ENCODE results near the gene LAMA5. TPM values are rescaled to one million over a fixed set of nuclear protein-coding genes. Genes with fewer than 3 reads are reported as not detected.

The LAMA5 gene, protein sequence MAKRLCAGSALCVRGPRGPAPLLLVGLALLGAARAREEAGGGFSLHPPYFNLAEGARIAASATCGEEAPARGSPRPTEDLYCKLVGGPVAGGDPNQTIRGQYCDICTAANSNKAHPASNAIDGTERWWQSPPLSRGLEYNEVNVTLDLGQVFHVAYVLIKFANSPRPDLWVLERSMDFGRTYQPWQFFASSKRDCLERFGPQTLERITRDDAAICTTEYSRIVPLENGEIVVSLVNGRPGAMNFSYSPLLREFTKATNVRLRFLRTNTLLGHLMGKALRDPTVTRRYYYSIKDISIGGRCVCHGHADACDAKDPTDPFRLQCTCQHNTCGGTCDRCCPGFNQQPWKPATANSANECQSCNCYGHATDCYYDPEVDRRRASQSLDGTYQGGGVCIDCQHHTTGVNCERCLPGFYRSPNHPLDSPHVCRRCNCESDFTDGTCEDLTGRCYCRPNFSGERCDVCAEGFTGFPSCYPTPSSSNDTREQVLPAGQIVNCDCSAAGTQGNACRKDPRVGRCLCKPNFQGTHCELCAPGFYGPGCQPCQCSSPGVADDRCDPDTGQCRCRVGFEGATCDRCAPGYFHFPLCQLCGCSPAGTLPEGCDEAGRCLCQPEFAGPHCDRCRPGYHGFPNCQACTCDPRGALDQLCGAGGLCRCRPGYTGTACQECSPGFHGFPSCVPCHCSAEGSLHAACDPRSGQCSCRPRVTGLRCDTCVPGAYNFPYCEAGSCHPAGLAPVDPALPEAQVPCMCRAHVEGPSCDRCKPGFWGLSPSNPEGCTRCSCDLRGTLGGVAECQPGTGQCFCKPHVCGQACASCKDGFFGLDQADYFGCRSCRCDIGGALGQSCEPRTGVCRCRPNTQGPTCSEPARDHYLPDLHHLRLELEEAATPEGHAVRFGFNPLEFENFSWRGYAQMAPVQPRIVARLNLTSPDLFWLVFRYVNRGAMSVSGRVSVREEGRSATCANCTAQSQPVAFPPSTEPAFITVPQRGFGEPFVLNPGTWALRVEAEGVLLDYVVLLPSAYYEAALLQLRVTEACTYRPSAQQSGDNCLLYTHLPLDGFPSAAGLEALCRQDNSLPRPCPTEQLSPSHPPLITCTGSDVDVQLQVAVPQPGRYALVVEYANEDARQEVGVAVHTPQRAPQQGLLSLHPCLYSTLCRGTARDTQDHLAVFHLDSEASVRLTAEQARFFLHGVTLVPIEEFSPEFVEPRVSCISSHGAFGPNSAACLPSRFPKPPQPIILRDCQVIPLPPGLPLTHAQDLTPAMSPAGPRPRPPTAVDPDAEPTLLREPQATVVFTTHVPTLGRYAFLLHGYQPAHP (N-terminal part only)
- 30.9 TPM for total RNA-seq
- polyA plus RNA-seq (ENCODE audit: insufficient read depth in 1 of 8, insufficient read length in 8 of 8, low replicate concordance in 1 of 8): 100 to 1,000 TPM in 1 of 8 donors, 10 to 100 TPM in 7; 42.4 to 107 (median 78.8) TPM
- long read RNA-seq, donor 1, partial matches to known transcripts: 0 of 1 reads
- long read RNA-seq, donor 1, other reads (novel, unspliced or antisense): 0 of 1 reads
- long read RNA-seq, donor 2: 0 reads
- long read RNA-seq, donor 3: 0 reads
- long read RNA-seq, donor 4, partial matches to known transcripts: 0 of 2 reads
- long read RNA-seq, donor 4, other reads (novel, unspliced or antisense): 0 of 2 reads
- long read RNA-seq, donor 5, partial matches to known transcripts: 0 of 1 reads
- long read RNA-seq, donor 5, other reads (novel, unspliced or antisense): 0 of 1 reads
- long read RNA-seq, donor 6, partial matches to known transcripts: 3,064 of 7,083 reads
- long read RNA-seq, donor 6, other reads (novel, unspliced or antisense): 4,019 of 7,083 reads
- long read RNA-seq, donor 7, partial matches to known transcripts: 52 of 86 reads
- long read RNA-seq, donor 7, other reads (novel, unspliced or antisense): 33 of 86 reads
- long read RNA-seq, donor 8: 0 reads
- long read RNA-seq, donor 9, partial matches to known transcripts: 1,748 of 4,175 reads
- long read RNA-seq, donor 9, other reads (novel, unspliced or antisense): 2,424 of 4,175 reads
- long read RNA-seq, donor 10, partial matches to known transcripts: 100 of 116 reads
- long read RNA-seq, donor 10, other reads (novel, unspliced or antisense): 16 of 116 reads
- long read RNA-seq, donor 11: 0 reads

DNA sequence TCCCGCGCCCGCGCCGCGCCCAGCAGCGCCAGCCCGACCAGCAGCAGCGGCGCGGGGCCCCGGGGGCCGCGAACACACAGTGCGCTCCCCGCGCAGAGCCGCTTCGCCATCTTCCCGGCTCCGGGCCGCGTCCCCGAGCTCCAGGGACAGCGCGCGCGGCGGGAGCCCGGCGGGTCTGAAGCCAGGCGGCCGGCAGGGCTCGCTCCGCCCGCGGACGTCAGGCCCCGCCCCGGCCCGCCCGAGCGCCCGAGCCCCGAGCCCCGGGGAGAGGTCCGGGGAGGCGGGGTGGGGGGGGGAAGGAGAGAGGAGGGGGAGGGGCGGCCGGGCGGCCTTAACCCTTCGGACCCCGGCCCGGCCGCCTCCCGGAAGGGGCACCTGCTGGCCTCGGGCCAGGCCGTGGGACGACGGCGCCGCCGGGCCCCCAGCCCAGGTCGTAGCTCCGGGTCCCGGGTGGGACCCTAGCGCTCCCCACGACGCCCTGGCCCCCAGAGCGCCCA is at the start of gene LAMA5:
LAMA5 (minus strand) TSS at position 177 of the 497 bp plus-strand sequence; CDS start at position 110, 67 bp downstream.
- Histone ChIP-seq H3K27me3 (ENCODE audit: control insufficient read depth, insufficient read depth, low read length) (peaks cover 22% of the 10 kb centered on the region), H3K4me3 (ENCODE audit: low read length) (peak within 1 kb of the TSS; percentile 72), H3K36me3 (ENCODE audit: control insufficient read depth, insufficient read depth, low read length) (no peaks in the 10 kb centered on the region), H3K9me3 (replicated peaks; ENCODE audit: control insufficient read depth, low read depth, low read length) (no peaks in the 10 kb centered on the region), H3K27ac (ENCODE audit: low read length) (peak within 1 kb of the TSS; percentile 81), H3K4me1 (ENCODE audit: control insufficient read depth, insufficient read depth, low read length) (peaks cover 89% of the 10 kb centered on the region)
- under 1% methylated on average over 54 of the region's 70 CpGs for WGBS (ENCODE audit: insufficient coverage)
- DNase-seq: peak; percentile 59

DNA sequence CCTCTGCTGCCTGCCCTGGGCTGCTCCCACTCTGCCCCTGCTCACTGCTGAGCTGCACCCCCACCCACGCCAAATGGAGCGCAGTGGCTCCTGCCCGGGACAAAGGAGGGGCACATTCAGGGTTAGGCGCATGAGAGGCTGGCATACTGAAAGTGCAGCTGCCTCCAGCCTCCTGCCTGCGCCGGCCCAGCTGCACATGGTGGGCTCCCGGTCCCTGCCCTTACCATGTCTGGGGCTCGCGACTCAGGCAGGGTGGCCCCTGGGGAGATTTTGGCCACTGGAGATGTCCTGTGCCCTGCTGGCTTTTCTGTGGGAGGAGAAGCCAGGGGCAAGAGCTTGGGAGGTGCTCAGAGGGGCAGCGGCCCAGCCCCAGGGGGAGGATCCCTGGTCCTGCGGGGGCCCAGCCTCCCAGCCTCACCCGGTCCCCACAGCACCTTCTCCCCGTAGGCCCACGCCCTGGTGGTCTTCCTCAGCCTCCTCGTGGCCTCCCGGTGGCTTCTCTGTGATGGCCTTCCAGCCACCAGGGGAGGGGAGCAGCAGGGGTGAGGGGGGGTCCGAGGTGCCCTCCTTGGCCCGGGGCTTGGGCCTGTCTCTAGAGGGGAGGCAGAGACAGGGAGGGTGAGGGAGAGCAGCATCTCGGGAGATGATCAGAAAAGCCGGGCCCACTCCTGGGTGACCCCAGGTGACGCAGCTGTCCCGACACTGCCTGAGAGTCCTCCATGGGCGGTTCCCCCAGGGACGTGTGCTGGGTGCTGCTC is 48.4 kb upstream of the LAMA5 start:
- 76% methylated on average over 21 of the region's 24 CpGs for WGBS (ENCODE audit: insufficient coverage)
- Histone ChIP-seq H3K36me3 (ENCODE audit: control insufficient read depth, insufficient read depth, low read length) (no peaks in the 10 kb centered on the region), H3K4me3 (ENCODE audit: low read length) (no peak overlapping the region), H3K27me3 (ENCODE audit: control insufficient read depth, insufficient read depth, low read length) (peaks cover 6% of the 10 kb centered on the region), H3K4me1 (ENCODE audit: control insufficient read depth, insufficient read depth, low read length) (peaks cover 4% of the 10 kb centered on the region), H3K27ac (ENCODE audit: low read length) (no peak overlapping the region), H3K9me3 (replicated peaks; ENCODE audit: control insufficient read depth, low read depth, low read length) (no peaks in the 10 kb centered on the region)
- no peak for DNase-seq

DNA sequence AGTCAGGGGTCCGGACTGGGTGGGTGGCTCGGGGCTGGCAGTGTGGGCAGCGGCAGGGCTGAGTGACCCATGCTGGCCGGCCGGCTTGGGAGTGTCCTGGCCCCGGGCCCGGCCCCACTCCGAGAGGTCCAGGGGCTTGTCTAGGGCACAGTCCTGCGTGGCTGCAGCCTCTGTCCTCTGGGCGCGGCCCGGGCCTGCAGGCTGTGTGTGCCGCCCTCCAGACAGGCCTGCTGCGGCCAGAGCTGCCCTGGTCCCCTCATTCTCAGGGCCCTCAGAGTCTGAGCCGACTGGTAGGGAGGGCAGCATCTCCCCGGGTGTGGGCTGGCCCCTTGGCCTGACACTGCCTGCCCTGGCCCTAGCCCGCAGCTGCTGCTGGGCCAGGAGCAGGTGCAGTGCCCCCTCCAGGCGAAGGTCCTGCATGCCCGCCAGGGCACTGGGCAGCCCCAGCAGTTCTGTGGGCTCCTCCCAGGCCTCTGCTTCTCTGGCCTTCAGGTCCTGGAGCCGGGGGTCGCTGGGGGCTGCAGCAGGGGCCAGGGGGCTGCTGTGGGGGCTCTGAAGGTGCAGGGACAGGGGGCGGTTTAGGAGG is 46.9 kb upstream of the LAMA5 start:
- H3K27ac ChIP-seq (ENCODE audit: low read length): no peak overlapping the region
- DNase-seq: no peak
- H3K4me3 ChIP-seq (ENCODE audit: low read length): no peak overlapping the region
- H3K9me3 ChIP-seq (replicated peaks; ENCODE audit: control insufficient read depth, low read depth, low read length): no peaks in the 10 kb centered on the region
- 79% methylated on average over 20 of the region's 22 CpGs for WGBS (ENCODE audit: insufficient coverage)
- H3K4me1 ChIP-seq (ENCODE audit: control insufficient read depth, insufficient read depth, low read length): peaks cover 20% of the 10 kb centered on the region
- no peaks in the 10 kb centered on the region for H3K36me3 ChIP-seq (ENCODE audit: control insufficient read depth, insufficient read depth, low read length)
- peaks cover 11% of the 10 kb centered on the region for H3K27me3 ChIP-seq (ENCODE audit: control insufficient read depth, insufficient read depth, low read length)

DNA sequence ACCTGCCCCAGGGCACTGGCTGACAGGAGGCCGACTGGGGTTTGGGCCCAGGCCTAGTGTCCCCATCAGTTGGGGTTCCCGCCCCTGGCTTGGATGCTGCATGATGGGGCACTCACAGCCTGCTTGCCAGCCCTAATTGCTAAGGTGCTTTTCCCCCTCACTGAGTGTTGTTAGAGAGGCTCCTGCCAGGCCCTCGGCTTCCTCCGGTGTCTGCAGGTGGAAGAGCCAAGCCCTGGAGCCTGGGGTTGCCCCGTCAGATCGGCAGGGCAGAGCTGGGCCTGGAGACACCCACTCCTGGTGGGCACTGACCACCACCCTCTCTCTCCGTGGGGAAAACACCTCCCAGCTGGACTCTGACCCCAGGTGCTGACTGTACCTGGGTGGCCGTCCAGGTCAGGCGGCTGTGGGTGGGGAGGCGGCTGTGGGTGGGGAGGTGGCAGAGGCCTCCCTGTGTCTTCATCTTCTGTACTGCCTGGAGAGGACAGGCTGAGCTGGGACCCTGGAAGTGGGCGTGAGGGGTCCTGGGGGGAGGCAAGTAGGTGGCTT is 46.0 kb upstream of the LAMA5 start:
- H3K4me3 ChIP-seq (ENCODE audit: low read length): no peak overlapping the region
- H3K27ac ChIP-seq (ENCODE audit: low read length): no peak overlapping the region
- no peaks in the 10 kb centered on the region for H3K9me3 ChIP-seq (replicated peaks; ENCODE audit: control insufficient read depth, low read depth, low read length)
- peaks cover 28% of the 10 kb centered on the region for H3K4me1 ChIP-seq (ENCODE audit: control insufficient read depth, insufficient read depth, low read length)
- H3K36me3 ChIP-seq (ENCODE audit: control insufficient read depth, insufficient read depth, low read length): no peaks in the 10 kb centered on the region
- DNase-seq: no peak
- H3K27me3 ChIP-seq (ENCODE audit: control insufficient read depth, insufficient read depth, low read length): peaks cover 11% of the 10 kb centered on the region
- 81% methylated on average over 9 of the region's 11 CpGs for WGBS (ENCODE audit: insufficient coverage)

DNA sequence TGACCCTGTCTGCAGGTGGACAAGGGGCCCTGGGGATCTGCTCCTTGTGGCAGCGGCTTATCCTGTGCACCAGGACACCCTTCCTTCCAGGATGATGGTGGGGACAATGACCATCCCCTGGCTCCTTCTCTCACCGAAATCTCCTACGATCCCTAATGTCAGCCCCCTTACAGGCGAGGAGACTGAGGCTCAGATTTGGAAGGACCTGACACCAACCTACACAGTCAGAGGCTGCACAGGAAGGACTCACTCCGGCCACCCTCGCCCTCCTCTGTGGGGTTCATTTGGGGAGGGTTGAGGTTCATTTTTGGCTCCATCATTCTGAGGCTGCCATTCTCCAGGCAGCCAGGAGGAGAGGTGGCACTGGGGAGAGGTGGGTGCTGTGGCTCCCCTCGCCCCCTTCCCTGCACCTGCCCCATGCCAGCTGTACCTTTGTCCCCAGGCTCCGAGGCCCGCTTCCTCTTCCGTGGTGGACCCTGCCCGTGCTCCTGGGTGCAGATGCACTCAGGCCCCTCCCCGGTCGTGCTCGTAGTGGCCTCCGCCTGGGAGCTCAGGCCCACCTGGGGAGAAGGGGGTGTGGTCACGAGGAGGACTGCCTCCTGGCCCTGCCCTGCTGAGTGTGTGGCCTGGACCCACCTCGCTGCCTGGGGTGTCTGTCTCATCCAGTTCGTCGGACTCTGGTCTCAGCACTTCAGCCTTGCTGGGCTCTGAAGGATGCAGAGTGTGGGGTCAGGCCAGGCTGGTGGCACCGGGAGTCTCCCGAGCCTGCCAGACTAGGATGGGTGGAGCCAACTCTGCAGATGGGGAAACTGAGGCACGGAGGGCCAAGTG is 45.3 kb upstream of the LAMA5 start:
- Histone ChIP-seq H3K9me3 (replicated peaks; ENCODE audit: control insufficient read depth, low read depth, low read length) (no peaks in the 10 kb centered on the region), H3K4me3 (ENCODE audit: low read length) (no peak overlapping the region), H3K36me3 (ENCODE audit: control insufficient read depth, insufficient read depth, low read length) (no peaks in the 10 kb centered on the region), H3K27me3 (ENCODE audit: control insufficient read depth, insufficient read depth, low read length) (peaks cover 11% of the 10 kb centered on the region), H3K27ac (ENCODE audit: low read length) (no peak overlapping the region), H3K4me1 (ENCODE audit: control insufficient read depth, insufficient read depth, low read length) (peaks cover 35% of the 10 kb centered on the region)
- DNase-seq: no peak
- WGBS (ENCODE audit: insufficient coverage): 61% methylated on average over 14 of the region's 22 CpGs

DNA sequence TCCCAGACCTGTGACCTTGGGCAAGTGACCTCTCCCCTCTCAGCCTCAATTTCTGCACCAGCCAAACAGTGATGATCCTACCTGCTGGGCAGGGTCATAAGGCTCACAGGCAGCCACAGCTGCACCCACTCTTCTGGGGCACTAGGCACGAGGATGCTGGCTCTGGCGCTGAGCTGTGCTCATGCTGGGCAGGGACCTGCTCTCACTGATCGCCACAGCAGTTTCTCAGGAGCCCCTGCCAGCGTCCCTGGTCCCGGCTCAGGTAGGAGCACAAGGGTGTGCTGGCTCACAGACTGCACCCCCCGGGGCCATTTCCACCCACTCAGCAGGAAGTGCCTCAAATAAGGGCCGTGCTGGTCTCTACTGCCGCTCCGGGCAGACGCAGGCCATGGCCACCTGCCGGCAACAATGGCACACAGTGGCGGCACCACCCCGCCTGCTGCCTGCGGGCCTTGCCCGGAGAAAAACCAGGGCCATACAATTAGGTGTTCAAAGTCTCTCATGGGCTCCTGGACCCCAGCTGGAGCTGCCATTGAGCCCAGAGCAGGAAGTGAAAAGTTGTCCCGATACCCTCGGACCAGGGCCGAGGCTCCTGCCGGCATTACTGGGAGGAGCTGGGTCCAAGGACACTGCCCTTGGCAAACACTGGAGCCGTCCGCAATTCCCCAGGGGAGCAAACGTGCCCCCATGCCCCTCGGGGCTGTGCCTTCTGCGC is 44.5 kb upstream of the LAMA5 start:
- Histone ChIP-seq H3K27me3 (ENCODE audit: control insufficient read depth, insufficient read depth, low read length) (peaks cover 9% of the 10 kb centered on the region), H3K4me1 (ENCODE audit: control insufficient read depth, insufficient read depth, low read length) (peaks cover 38% of the 10 kb centered on the region)
- 71% methylated on average over 23 of the region's 24 CpGs for WGBS (ENCODE audit: insufficient coverage)

More for the DNA sequence above, 44.5 kb upstream of the LAMA5 start:
- no peaks in the 10 kb centered on the region for H3K9me3 ChIP-seq (replicated peaks; ENCODE audit: control insufficient read depth, low read depth, low read length)
- no peak overlapping the region for H3K4me3 ChIP-seq (ENCODE audit: low read length)
- H3K27ac ChIP-seq (ENCODE audit: low read length): no peak overlapping the region
- DNase-seq: no peak
- no peaks in the 10 kb centered on the region for H3K36me3 ChIP-seq (ENCODE audit: control insufficient read depth, insufficient read depth, low read length)
